Measurements from ENCODE around the gene PRDM8.

DNA sequence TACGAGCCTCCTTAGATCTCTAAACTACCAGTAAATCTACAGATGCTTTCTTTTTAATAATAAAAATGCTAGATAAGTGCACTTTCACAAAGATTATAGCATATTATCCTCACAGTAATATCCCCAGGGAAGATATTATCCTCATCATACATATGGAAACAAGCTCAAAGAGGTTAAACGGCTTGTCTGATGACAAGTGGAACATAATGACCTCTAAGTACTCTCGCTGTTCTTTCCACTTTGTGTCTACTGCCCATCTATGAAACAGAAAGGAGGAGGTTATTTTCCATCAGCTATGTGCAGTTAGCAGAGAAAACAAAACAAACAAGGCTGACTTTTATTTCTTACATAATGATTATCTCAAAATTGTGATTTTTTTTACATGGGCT, 42.8 kb upstream of the PRDM8 start:
- TF ChIP-seq, protein P1, sequence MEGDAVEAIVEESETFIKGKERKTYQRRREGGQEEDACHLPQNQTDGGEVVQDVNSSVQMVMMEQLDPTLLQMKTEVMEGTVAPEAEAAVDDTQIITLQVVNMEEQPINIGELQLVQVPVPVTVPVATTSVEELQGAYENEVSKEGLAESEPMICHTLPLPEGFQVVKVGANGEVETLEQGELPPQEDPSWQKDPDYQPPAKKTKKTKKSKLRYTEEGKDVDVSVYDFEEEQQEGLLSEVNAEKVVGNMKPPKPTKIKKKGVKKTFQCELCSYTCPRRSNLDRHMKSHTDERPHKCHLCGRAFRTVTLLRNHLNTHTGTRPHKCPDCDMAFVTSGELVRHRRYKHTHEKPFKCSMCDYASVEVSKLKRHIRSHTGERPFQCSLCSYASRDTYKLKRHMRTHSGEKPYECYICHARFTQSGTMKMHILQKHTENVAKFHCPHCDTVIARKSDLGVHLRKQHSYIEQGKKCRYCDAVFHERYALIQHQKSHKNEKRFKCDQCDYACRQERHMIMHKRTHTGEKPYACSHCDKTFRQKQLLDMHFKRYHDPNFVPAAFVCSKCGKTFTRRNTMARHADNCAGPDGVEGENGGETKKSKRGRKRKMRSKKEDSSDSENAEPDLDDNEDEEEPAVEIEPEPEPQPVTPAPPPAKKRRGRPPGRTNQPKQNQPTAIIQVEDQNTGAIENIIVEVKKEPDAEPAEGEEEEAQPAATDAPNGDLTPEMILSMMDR (IDR thresholded peaks at IDR 0.05; ENCODE audit: low read depth, low read length), result no peak
- no peak for TF ChIP-seq POLR2A (IDR thresholded peaks at IDR 0.05; ENCODE audit: extremely low read depth, insufficient read length)
- TF ChIP-seq, protein P2, sequence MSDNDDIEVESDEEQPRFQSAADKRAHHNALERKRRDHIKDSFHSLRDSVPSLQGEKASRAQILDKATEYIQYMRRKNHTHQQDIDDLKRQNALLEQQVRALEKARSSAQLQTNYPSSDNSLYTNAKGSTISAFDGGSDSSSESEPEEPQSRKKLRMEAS (IDR thresholded peaks at IDR 0.05; ENCODE audit: low read depth, low read length), result no peak
- TF ChIP-seq MYC (IDR thresholded peaks at IDR 0.05; ENCODE audit: low read depth, low read length), result no peak

Measured in NB4 (cell line).